HS-27A (cell line): ENCODE measurements around the gene CXCL5.
"Not testable (repeated sequence)": the region's sequence is repeated elsewhere in the genome, so short reads cannot be mapped to it uniquely, and the experiment has no call there.

Experiments used
- DNase-seq: peaks from one replicate; pipeline ENCODE4 v3.0.0-alpha.2; 2012; ENCODE audit warnings: low read depth, missing footprints

The CXCL5 gene

GRCh38 chr4:73970945-73971344 is 27.5 kb downstream of the CXCL5 start:
- no peak for DNase-seq

GRCh38 chr4:73970011-73970410 is 28.5 kb downstream of the CXCL5 start:
- no peak for DNase-seq

GRCh38 chr4:73967866-73968265 is 30.6 kb downstream of the CXCL5 start:
- no peak for DNase-seq

DNA sequence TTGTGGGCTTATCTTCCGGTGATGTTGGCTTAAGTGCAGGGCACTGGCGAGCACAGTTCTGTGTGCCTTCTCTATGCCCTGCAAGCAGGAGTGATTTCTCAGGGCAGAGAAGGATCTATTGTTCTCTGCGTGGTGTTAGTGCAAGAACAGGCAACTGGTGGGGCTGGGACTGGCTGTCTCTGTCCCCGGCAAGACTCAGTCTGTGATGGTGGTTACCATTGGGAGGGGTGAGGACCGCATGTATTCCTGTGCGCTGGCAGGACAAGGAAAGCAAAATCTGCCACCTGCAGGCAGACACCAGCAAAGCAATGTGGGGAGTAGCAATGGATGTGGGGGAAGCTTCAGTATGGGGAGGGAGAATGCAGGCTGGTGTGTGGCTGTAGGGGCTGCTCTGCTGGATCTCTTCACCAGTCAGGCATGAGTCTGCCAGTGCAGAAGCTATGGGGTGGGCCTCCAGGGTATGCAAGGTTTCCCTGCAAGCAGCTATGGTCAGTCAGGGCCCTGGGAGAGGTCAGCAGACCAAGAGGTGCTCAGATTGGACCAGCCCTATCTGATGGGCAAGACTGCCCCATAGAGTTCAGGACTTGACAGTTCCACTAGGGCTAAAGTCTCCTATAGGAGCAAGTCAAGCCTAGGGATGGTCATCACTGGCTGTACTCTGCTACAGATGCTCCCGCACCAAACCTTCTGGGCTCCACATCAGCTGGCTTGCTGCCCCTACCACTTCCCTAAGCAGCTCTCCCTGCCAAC is 33.4 kb downstream of the CXCL5 start:
- DNase-seq, result no peak

GRCh38 chr4:73962724-73963123 is 35.8 kb downstream of the CXCL5 start:
- no peak for DNase-seq

DNA sequence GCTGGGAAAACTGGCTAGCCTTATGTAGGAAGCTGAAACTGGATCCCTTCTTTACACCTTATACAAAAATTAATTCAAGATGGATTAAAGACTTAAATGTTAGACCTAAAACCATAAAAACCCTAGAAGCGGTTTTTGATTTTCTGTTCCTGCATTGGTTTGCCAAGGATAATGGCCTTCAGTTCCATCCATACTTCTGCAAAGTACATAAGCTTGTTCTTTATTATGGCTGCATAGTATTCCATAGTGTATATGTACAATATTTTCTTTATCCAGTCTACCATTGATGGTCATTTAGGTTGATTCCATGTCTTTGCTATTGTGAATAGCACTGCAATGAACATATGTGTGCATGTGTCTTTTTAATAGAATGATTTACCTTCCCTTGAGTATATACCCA is 39.4 kb downstream of the CXCL5 start:
- not testable (repeated sequence) for DNase-seq

DNA sequence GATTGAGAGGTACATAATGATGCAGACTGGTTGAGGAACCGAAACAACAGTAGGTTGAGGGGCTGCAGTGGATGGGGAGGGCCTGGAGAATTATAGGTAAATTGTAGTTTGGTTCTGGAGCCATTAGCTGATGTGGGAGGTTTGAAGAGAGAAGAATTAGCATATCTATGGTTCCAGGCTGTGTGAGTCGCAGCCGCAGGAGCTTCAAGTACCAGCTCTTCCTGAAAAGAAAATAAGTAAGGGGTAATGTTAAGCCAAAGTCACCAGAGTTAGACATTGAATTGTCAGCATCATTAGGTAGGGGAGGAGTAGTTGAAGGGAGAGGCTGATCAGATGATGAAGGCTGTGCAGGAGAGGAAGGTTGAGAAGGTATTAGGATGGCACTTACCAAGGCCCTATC is 46.1 kb downstream of the CXCL5 start:
- no peak for DNase-seq

GRCh38 chr4:73950376-73950920 is 48.0 kb downstream of the CXCL5 start:
- DNase-seq, result not testable (repeated sequence)

GRCh38 chr4:73948990-73949706 is 49.3 kb downstream of the CXCL5 start:
- no peak for DNase-seq

DNA sequence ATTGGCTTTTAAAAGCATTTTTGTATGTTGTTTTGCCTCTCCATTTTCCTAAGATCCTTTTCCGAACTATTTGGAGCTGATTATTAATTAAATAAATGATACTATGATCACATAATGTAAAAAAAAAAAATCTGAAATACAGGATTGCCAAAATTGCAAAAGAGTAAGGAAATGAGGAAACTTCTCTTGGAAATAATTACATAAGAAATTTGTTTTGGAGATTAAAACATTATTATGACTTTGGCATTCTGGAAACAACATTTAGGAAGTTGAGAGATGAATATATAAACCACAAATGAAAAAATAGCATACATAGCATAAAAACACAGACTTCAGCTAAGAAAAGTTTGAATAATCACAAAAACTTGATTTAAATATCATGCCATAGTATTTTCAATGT is 50.2 kb downstream of the CXCL5 start:
- no peak for DNase-seq

DNA sequence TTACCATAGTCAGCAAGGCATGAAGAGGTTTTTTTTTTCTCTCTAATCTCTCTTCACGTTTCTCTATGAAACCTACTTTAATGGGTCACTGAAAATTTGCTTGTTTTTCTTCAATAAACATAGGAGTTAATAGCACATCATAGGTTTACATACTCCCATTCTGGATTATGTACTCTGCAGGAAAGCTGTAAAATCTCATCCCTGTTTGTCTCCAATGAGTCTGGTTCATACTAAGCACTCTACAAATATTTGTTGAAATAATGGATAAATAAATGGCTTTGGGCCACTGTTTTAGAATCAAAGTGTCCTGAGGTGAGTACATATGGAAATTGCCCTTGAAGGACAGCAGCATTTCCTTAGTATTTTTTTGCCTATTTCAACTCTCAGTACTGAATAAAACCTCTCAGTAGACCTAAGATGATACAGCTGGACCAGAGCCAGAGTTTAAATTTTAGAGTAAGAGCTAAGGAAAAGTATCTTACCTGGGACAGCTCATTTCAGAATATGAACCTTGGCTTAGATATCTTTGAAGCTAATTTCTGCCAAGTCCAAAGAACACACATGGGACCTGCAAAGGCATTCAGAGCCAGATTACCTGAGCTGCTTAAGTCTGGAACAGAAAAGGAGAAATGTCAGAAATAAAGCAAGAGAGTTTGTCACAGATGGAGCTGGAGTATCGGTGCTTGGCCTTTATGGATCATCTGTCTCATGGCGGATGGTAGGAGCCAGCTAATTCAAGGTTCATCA is 51.1 kb downstream of the CXCL5 start:
- no peak for DNase-seq

DNA sequence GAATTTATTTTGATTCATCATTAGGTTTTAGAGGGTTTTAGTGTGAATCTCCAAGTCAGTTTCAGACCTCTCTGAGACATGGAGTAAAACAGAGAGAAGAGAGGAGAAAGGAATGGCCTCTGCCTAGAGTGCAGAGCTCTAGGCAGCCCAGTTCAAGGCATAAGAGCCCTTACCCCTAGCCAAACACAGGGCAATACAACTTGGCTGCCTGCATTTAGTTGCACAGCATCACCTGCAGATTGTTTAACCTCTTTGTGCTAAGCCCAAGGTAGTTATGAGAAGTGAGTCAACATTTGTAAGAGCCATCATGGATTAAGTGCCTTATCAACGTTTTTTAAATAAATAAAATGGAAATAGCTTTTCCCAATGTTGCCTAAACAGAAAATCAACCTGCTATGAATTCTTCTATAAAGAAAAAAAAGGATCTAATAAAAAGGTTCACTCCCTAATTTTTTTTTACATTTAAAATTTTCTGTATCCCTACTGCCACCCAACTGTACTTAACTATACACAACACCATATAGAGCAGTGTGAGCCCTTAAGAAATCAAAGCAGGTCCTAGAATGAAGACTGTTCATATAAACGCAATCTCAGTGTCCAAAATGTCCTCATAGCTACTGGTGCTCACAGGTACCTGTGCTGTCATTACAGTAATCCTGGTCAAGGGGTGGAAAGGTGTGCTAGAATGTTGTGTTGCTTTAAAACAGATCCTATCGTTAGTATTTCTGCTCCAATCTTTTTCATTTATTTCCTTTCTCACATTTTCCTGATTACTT is 52.6 kb downstream of the CXCL5 start:
- no peak for DNase-seq
